ENCODE results near the gene CHRNE.

CHRNE gene

DNA sequence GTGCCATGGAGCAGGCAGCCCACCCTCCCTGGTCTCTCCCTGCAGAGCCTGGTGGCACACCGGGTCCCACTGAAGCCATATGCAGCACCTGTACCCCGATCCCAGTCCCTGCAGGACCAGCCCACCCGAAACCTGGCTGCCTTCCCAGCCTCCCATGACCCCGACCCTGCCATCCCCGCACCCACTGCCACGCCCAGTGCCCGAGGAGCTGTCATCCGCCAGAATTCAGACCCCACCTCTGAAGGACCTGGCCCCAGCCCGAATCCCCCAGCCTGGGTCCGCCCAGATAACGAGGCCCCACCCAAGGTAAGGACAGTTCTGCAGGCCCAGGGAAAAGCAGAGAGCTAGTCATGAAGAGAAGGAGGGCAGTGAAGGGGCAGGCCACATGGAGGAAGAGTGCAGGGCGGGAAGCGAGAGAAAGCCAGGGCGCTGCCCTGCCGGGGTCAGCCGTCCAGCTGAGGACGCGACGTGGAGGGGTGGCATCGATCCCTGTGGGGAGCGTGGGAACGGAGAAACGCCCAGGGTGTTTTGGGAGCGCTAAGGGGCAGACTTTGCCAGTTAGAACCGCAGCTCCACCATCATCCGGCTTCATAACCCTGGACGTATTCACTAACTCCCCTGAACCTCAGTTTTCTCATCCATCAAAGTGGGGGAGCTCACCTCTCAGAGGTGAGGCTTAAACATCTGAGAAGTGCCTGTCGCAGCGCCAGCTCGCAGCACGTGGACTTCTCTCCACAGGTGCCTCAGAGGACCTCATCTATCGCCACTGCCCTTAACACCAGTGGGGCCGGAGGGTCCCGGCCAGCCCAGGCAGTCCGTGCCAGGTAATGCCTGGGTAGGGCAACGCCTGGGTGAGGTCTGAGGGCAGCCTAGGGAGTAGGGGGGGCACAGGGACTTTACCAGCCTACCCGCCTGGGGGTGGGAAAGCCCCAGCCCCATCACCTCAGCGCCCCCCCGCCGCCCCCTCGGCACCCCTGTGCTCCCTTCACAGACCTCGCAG lies 11.2 kb downstream of the CHRNE start:
- H3K27ac ChIP-seq: no peak overlapping the region
- no peak for TF ChIP-seq ZFX (IDR thresholded peaks at IDR 0.05; ENCODE audit: borderline replicate concordance)
- TF ChIP-seq, protein P1, sequence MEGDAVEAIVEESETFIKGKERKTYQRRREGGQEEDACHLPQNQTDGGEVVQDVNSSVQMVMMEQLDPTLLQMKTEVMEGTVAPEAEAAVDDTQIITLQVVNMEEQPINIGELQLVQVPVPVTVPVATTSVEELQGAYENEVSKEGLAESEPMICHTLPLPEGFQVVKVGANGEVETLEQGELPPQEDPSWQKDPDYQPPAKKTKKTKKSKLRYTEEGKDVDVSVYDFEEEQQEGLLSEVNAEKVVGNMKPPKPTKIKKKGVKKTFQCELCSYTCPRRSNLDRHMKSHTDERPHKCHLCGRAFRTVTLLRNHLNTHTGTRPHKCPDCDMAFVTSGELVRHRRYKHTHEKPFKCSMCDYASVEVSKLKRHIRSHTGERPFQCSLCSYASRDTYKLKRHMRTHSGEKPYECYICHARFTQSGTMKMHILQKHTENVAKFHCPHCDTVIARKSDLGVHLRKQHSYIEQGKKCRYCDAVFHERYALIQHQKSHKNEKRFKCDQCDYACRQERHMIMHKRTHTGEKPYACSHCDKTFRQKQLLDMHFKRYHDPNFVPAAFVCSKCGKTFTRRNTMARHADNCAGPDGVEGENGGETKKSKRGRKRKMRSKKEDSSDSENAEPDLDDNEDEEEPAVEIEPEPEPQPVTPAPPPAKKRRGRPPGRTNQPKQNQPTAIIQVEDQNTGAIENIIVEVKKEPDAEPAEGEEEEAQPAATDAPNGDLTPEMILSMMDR (IDR thresholded peaks at IDR 0.05): no peak

DNA sequence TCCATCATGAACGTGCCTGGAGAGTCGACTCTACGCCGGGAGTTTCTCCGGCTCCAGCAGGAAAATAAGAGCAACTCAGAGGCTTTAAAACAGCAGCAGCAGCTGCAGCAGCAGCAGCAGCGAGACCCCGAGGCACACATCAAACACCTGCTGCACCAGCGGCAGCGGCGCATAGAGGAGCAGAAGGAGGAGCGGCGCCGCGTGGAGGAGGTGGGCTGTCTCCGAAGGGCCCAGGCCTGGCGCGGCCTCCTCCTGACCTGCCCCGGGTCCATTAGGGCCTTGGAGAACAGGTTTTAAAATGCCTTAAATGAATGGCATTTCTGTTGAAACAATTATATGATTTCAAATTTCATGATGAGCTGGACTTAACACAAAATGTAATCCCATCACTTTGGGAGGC lies 15.3 kb downstream of the CHRNE start:
- H3K27ac ChIP-seq: no peak overlapping the region
- TF ChIP-seq ZFX (IDR thresholded peaks at IDR 0.05; ENCODE audit: borderline replicate concordance): no peak
- TF ChIP-seq, protein P1 (IDR thresholded peaks at IDR 0.05): no peak

DNA sequence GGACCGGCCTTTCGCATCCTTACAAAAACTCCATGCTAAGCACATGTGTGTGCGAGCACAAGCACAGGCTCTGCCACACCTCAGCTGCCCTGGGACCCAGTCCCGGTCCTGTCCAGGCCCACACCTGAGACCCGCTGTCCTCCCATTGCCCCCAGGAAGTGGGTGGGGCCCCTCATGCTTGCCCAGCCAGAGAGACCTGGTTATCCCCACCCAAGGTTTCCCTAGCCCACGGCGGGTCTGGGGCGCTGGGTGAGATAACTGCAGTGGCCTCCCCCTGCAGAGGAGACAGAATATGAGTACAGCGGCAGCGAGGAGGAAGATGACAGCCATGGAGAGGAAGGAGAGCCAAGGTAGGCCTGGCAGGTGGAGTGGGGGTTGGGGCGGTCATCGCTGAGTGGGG lies 16.1 kb downstream of the CHRNE start:
- H3K27ac ChIP-seq: no peak overlapping the region
- TF ChIP-seq, protein P1 (IDR thresholded peaks at IDR 0.05): no peak
- no peak for TF ChIP-seq ZFX (IDR thresholded peaks at IDR 0.05; ENCODE audit: borderline replicate concordance)

DNA sequence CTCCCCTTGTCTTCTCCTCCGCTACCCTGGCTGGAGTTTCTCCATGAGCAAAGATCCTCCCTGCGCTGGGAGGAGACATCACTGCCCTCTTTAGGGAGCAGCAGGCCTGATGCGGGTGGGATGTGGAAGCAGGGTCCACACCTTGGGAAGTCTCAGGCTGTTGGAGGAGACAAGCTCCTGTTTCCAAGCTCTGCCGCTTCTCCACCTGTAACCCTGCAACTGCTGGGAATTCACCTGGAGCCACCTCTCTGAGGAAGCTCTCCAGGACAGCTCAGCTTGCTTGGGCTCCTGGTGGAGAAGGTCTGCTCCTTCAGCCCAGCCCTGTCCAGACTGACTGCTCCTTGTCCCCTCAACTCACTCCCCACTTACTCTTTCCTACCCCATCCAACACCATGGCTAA lies 18.4 kb downstream of the CHRNE start:
- H3K27ac ChIP-seq: no peak overlapping the region
- TF ChIP-seq ZFX (IDR thresholded peaks at IDR 0.05; ENCODE audit: borderline replicate concordance): no peak

DNA sequence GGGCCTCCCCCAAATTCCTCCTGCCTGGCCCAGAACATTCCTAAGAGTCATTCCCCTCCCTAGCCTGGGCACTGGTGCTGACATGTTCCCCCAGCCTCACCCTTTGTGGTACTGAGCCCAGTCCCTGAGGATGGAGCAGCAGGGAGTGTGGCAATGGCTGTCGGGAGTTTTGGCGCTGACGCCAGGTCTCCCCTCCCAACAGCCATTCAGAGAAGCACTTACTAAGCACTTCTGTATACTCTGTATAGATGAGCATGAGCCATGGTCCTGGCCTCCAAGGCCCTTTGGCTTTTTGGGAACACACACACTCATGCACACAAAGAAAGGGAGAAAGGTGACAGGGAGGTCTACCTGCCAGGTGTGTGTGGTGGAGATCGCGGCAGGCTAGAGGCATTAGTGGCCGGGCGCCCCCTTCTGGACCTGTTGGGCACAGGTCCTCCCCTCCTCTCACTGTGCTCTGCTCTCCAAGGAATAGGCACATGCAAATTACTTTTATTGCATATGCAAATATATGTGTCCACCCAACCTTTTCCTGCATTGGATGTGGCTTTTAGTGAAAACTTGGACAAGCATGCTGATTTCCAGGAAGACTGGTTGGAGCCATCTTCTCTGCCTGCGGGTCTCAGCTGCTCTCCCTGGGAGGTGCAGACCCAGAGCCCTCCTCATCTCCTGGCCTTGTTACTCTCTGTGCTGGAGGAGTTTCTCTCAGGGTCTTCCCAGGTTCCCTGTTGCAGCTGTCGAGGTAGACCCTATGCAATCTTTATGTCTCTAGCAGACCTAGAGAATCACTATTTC lies 20.9 kb downstream of the CHRNE start:
- H3K27ac ChIP-seq: 0 out of 2 replicates have a peak overlapping the region, but pooled peaks have one; percentile 4
- TF ChIP-seq, protein P1 (IDR thresholded peaks at IDR 0.05): peak; percentile 95
- TF ChIP-seq ZFX (IDR thresholded peaks at IDR 0.05; ENCODE audit: borderline replicate concordance): no peak

DNA sequence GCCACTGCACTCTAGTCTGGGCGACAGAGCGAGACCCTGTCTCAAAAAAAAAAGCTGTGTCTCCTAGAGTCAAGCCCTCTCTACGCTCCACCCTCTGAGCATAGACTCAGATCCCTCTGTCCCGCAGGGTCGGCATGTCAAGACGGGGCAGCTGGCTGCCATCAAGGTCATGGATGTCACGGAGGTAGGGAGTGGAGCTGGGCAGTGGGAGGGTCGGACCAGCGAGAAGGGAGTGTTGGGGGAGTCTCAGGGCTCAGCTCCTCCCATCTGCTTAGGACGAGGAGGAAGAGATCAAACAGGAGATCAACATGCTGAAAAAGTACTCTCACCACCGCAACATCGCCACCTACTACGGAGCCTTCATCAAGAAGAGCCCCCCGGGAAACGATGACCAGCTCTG lies 22.0 kb downstream of the CHRNE start:
- H3K27ac ChIP-seq: no peak overlapping the region
- TF ChIP-seq, protein P1 (IDR thresholded peaks at IDR 0.05): no peak
- no peak for TF ChIP-seq ZFX (IDR thresholded peaks at IDR 0.05; ENCODE audit: borderline replicate concordance)

DNA sequence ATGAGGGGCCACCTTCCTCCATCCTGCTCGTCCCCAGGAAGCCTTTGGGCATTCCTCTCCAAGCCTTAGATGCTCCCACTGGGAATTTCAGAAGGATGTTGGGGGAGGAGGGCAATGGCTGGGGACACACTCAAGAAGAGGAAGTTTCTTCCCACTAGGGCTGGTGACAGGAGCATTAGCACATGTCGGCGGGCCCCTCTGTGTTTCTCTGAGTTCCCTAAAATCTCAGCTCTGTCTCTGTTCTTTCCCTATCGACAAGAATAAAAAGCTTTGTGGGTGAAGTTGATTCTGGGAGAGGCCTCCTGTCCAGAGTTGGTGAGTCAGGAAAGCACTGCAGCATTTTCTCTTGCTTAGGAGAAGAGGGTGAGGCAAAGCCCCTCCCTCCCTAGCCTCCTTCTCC lies 23.3 kb downstream of the CHRNE start:
- H3K27ac ChIP-seq: no peak overlapping the region
- no peak for TF ChIP-seq ZFX (IDR thresholded peaks at IDR 0.05; ENCODE audit: borderline replicate concordance)
- TF ChIP-seq, protein P1 (IDR thresholded peaks at IDR 0.05): no peak
